ENCODE results near the gene FBLN7. TPM values are rescaled to one million over a fixed set of nuclear protein-coding genes. Genes with fewer than 3 reads are reported as not detected.

FBLN7 gene
- total and polyA plus RNA-seq, 2 of the 8 experiments (the other 6 are each of a cell fraction or from before 2014, with no cell fraction given): 0.30 to 0.77 TPM

DNA sequence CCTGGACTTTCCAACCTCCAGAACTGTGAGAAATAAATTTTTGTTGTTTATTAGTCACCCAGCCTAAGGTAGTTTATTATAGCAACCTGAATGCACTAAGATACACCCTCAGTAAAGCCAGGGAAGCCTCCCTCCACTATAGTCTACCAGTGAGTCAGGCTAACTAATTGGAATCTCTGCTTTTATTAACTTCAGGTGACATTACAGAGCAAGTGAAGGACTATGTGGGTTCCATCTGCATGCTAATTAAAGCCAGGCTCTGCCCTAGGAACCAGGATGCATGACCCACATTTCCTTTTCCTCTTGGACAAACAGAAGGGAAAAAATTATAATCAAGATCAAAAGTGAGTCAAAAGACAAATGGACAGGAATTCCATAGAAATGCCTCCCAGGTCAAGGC lies 60.6 kb downstream of the FBLN7 start:
- no peaks in the 10 kb centered on the region for H3K27me3 ChIP-seq (replicated peaks in 1 of 4; ENCODE audit: control insufficient read depth in 3 of 4, extremely low read depth in 1 of 4, insufficient read depth in 3 of 4, low read length in 3 of 4)
- no peak overlapping the region for H3K23ac ChIP-seq (ENCODE audit: insufficient read length)
- no peak overlapping the region for H3K4me2 ChIP-seq (ENCODE audit: insufficient read depth in 1 of 2, low read depth in 2 of 2, low read length in 2 of 2)
- H2AFZ ChIP-seq (ENCODE audit: low read length): no peak overlapping the region
- H4K5ac ChIP-seq (ENCODE audit: insufficient read length, low read depth, low read length): no peak overlapping the region
- no peaks in the 10 kb centered on the region for H3K79me2 ChIP-seq (ENCODE audit: control insufficient read depth in 1 of 2, insufficient read depth in 2 of 2, low read length in 2 of 2)
- H3K36me3 ChIP-seq (ENCODE audit: control insufficient read depth in 2 of 4, insufficient read depth in 4 of 4, low read length in 3 of 4): no peaks in the 10 kb centered on the region
- TF ChIP-seq SP4 (IDR thresholded peaks at IDR 0.05; ENCODE audit: low read length) (no peak), CREB1 (IDR thresholded peaks at IDR 0.05) (no peak), TEAD4 (IDR thresholded peaks at IDR 0.05; ENCODE audit: low read depth, low read length) (no peak), RXRA (IDR thresholded peaks at IDR 0.05; ENCODE audit: insufficient read depth, low read depth, low read length) (no peak), SAP30 (IDR thresholded peaks at IDR 0.05; ENCODE audit: insufficient read depth, insufficient replicate concordance, low read length) (no peak), SUZ12 (IDR thresholded peaks at IDR 0.05; ENCODE audit: low read length) (no peak), CEBPB (IDR thresholded peaks at IDR 0.05; ENCODE audit: low read depth, low read length) (no peak)
- TF ChIP-seq, protein P1, sequence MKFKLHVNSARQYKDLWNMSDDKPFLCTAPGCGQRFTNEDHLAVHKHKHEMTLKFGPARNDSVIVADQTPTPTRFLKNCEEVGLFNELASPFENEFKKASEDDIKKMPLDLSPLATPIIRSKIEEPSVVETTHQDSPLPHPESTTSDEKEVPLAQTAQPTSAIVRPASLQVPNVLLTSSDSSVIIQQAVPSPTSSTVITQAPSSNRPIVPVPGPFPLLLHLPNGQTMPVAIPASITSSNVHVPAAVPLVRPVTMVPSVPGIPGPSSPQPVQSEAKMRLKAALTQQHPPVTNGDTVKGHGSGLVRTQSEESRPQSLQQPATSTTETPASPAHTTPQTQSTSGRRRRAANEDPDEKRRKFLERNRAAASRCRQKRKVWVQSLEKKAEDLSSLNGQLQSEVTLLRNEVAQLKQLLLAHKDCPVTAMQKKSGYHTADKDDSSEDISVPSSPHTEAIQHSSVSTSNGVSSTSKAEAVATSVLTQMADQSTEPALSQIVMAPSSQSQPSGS (IDR thresholded peaks at IDR 0.05; ENCODE audit: low read length): no peak
- ChIA-PET POLR2A (ENCODE audit: partially characterized antibody) (no interaction called here), CTCF (ENCODE audit: partially characterized antibody) (no interaction called here)
- no peak overlapping the region for H3K18ac ChIP-seq (ENCODE audit: extremely low read depth, low read length)
- no peak overlapping the region; the same call in 1 of the 2 replicates for H4K8ac ChIP-seq (ENCODE audit: extremely low read depth, insufficient read depth, low read length)
- H3K4me3 ChIP-seq (ENCODE audit: extremely low read depth in 1 of 4, insufficient read depth in 2 of 4, low read depth in 3 of 4, low read length in 4 of 4): no peak overlapping the region
- H2BK20ac ChIP-seq (ENCODE audit: low read length): no peak overlapping the region
- no peaks in the 10 kb centered on the region for H4K20me1 ChIP-seq (replicated peaks in 1 of 2; ENCODE audit: control insufficient read depth in 1 of 2, insufficient read depth in 2 of 2, low read length in 2 of 2)
- no peak overlapping the region for H3K4ac ChIP-seq (replicated peaks; ENCODE audit: insufficient read length, low read depth, low read length)
- no peaks in the 10 kb centered on the region; a peak in 1 of 7 replicates for H3K4me1 ChIP-seq (replicated peaks in 1 of 4; ENCODE audit: control insufficient read depth in 3 of 4, insufficient read depth in 4 of 4, low read length in 3 of 4)
- H3K79me1 ChIP-seq (ENCODE audit: low read depth, low read length): no peaks in the 10 kb centered on the region
- H4K91ac ChIP-seq (replicated peaks; ENCODE audit: insufficient read length, low read length): no peak overlapping the region
- no peak overlapping the region for H2BK5ac ChIP-seq (ENCODE audit: low read depth, low read length)
- H3K56ac ChIP-seq (replicated peaks; ENCODE audit: insufficient read length, low read depth, low read length): no peak overlapping the region
- no peak overlapping the region for H2AK5ac ChIP-seq (ENCODE audit: low read depth, low read length)
- H2BK120ac ChIP-seq (replicated peaks; ENCODE audit: low read depth, low read length): no peak overlapping the region
- H3K27ac ChIP-seq (ENCODE audit: low read depth, low read length): no peak overlapping the region
- H2BK12ac ChIP-seq (ENCODE audit: low read depth, low read length): no peak overlapping the region
- no peak overlapping the region for H3K9ac ChIP-seq (replicated peaks in 1 of 4; ENCODE audit: extremely low read depth in 1 of 4, low read depth in 3 of 4, low read length in 3 of 4)
- H2BK15ac ChIP-seq (ENCODE audit: low read length): no peak overlapping the region
- peaks cover 0 to 5% of the 10 kb centered on the region in 2 experiments; a peak in 1 of 4 replicates for H3K9me3 ChIP-seq (ENCODE audit: insufficient read depth in 2 of 2, low read depth in 1 of 2, low read length in 1 of 2)
- no peak overlapping the region for H3K14ac ChIP-seq (ENCODE audit: insufficient read length)
- FAIRE-seq: no peak
- H3K23me2 ChIP-seq (ENCODE audit: low read depth, low read length): no peaks in the 10 kb centered on the region
- no peak for DNase-seq (ENCODE audit: low read depth in 1 of 2, low spot score in 2 of 2)

Measured in H1 (cell line).